Brain microvascular endothelial cell (primary cell): Measurements from ENCODE around the gene GOLGA6L26.
A peak's percentile ranks its signal among the peaks of the same experiment; 100 is the strongest.
"Not testable (repeated sequence)": the region's sequence is repeated elsewhere in the genome, so short reads cannot be mapped to it uniquely, and the experiment has no call there.

ENCODE experiments used
- DNase-seq: peaks from one replicate; pipeline ENCODE4 v3.0.0-alpha.2; 2020
- H3K27ac ChIP-seq: fragments of 250-450 bp; sonication (Bioruptor Pico); 2 replicates; pipeline ENCODE4 v1.5.1; 2020; ENCODE audit warnings: mild to moderate bottlenecking, moderate library complexity
- H3K27me3 ChIP-seq: fragments of 250-450 bp; sonication (Bioruptor Pico); replicated peaks from 2 replicates; pipeline ENCODE4 v1.5.1; 2020; ENCODE audit warnings: mild to moderate bottlenecking
- H3K36me3 ChIP-seq: fragments of 250-450 bp; sonication (Bioruptor Pico); replicated peaks from 2 replicates; pipeline ENCODE4 v1.5.1; 2020; ENCODE audit warnings: mild to moderate bottlenecking
- H3K4me3 ChIP-seq: 2 replicates; pipeline ENCODE4 v1.5.1; 2011; ENCODE audit warnings: low read depth, mild to moderate bottlenecking, control low read depth, low read length, moderate library complexity
- in situ Hi-C: cut with HindIII; loops from 2 replicates; pipeline ENCODE4 v1.10.0; 2017; ENCODE audit warnings: low sequenced_read_pairs, low pct_ligation_motif_present

The GOLGA6L26 gene

DNA sequence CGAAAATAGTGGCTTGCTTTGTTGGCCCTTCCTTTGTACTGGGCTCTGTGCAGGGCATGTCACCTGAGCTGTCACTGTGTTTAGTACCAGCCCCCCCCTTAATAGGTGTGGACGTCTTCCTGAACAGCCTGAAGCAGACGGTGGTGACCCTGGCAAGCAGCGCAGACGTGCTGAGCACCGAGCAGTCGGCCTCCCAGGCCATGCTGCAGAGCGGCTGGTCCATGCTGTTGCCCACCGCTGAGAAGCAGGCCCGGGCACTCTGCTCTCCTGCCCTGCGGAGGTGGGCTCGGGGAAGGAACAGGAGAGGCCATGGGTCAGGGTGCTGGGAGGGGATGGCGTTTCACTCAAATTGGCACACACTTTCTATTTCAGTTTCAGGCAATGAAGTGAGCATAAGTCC is 22.8 kb downstream of the GOLGA6L26 start:
- H3K4me3 ChIP-seq, H3K27ac ChIP-seq, H3K27me3 ChIP-seq, DNase-seq, in situ Hi-C loops: not testable (repeated sequence)
- peaks cover 11% of the 10 kb centered on the region for H3K36me3 ChIP-seq

DNA sequence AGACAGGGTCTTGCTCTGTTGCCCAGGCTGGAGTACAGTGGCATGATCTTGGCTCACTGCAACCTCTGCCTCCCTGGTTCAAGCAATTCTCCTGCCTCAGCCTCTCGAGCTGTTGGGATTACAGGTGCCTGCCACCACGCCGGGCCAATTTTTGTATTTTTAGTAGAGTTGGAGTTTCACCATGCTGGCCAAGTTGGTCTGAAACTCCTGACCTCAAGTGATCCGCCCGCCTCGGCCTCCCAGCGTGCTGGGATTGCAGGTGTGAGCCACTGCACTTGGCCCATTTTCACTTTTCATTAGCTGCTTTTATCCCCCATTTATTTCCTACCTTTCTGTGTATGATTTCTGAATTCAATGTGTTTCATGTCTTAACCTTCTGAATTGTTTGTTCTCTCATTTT is 28.1 kb downstream of the GOLGA6L26 start:
- in situ Hi-C loops, DNase-seq, H3K27ac ChIP-seq, H3K4me3 ChIP-seq, H3K36me3 ChIP-seq, H3K27me3 ChIP-seq: not testable (repeated sequence)

DNA sequence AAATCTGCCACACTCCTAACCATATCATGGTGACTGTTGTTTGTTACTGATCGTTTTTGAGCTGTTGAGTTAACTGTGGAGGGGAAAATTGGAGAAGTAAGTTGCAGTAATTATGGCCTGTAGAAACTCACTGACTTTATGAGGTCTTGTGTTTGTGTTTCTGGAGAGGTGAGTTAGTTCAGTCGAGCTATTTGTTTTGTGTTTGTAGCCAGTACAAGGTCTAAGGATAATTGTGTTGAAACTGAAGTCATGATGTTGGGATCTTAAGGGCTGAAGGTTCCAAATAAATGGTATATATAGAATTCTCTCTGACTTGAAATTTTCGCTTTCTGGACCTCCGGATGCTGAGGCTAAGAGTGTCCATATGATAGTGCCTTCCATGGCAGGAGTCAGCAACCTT is 29.2 kb downstream of the GOLGA6L26 start:
- H3K27ac ChIP-seq, H3K27me3 ChIP-seq, H3K36me3 ChIP-seq, DNase-seq, in situ Hi-C loops: not testable (repeated sequence)
- peak overlapping the region; percentile 3 for H3K4me3 ChIP-seq

DNA sequence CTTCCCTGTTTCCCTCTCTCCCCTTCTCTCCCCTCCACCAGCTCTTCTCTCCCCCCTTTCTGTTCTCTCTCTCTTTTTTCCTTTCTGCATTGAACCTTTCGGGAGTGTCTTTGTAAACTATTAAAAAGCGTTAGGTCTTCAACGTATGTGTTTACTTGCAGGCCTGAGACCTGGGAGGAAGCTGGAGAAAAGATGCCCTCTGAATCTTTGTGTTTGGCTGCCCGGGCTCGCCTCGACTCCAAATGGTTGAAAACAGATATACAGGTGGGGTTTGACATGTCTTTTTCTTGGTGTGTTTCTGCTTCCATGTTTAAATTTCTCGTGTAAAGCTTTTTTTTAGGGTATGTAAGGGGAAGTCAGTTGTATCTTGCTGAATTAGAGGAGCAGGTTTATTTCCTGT is 29.7 kb downstream of the GOLGA6L26 start:
- H3K36me3 ChIP-seq, in situ Hi-C loops, H3K27me3 ChIP-seq, DNase-seq: not testable (repeated sequence)
- Histone ChIP-seq H3K4me3 (peak overlapping the region; percentile 53), H3K27ac (peak overlapping the region; percentile 7)

DNA sequence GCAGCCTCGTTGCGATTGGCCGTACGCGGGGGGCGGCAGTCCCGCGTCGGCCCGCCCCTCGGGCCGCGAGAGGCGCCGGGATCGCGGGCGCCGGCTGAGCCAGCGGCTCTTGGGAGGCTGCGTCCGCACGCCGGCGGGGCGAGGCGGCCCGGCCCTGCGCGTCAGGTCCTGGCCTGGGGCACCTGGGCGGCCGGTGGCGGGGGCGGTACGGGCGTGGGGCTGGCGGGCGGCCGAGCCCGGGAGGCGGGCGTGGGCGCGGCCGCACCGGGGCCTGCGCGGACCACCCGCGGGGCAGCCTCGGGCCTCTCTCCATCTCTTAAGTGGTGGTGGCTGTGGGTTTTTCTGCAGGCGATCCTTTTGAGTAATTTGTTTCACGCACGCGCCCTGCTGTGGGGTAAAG is 30.3 kb downstream of the GOLGA6L26 start:
- H3K36me3 ChIP-seq, DNase-seq, in situ Hi-C loops, H3K27me3 ChIP-seq: not testable (repeated sequence)
- peak overlapping the region; percentile 7 for H3K27ac ChIP-seq
- H3K4me3 ChIP-seq = peak overlapping the region; percentile 53

DNA sequence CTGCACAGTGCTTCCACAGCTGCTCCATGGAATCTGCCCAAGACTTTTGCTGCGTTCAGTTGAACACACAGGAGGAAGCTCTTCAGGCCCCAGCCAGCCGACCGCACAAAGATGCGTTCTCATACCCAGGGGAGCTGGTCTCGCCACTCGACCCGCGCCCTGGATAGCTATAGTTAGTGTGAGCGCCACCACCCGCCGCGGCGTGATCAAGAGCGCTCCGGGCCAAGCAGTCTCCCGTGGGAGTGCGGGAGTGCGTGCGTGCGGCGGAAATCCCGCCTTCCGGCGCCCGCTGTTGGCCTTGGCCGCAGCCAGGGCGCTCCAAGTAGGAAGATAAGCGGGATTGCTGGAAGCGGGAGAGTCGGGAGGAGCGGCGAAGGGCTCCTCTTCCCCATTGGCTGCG is 30.8 kb downstream of the GOLGA6L26 start:
- in situ Hi-C loops, DNase-seq, H3K27ac ChIP-seq, H3K27me3 ChIP-seq, H3K36me3 ChIP-seq: not testable (repeated sequence)
- H3K4me3 ChIP-seq = peak overlapping the region; percentile 31
